ENCODE data around the gene ARHGAP6.
"Not testable (repeated sequence)": the region's sequence is repeated elsewhere in the genome, so short reads cannot be mapped to it uniquely, and the experiment has no call there.

ARHGAP6 gene

GRCh38 chrX:11239230-11239629 lies 426.5 kb downstream of the ARHGAP6 start:
- no peak for DNase-seq (ENCODE audit: low spot score)
- no peak overlapping the region for H3K4me3 ChIP-seq
- H3K27ac ChIP-seq = no peak overlapping the region
- TF ChIP-seq, protein P1, sequence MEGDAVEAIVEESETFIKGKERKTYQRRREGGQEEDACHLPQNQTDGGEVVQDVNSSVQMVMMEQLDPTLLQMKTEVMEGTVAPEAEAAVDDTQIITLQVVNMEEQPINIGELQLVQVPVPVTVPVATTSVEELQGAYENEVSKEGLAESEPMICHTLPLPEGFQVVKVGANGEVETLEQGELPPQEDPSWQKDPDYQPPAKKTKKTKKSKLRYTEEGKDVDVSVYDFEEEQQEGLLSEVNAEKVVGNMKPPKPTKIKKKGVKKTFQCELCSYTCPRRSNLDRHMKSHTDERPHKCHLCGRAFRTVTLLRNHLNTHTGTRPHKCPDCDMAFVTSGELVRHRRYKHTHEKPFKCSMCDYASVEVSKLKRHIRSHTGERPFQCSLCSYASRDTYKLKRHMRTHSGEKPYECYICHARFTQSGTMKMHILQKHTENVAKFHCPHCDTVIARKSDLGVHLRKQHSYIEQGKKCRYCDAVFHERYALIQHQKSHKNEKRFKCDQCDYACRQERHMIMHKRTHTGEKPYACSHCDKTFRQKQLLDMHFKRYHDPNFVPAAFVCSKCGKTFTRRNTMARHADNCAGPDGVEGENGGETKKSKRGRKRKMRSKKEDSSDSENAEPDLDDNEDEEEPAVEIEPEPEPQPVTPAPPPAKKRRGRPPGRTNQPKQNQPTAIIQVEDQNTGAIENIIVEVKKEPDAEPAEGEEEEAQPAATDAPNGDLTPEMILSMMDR (IDR thresholded peaks at IDR 0.05) = no peak

- not testable (repeated sequence) for H3K4me3 ChIP-seq; DNase-seq (ENCODE audit: low spot score); H3K27ac ChIP-seq
Measured at GRCh38 chrX:11235377-11235776, 430.3 kb downstream of the ARHGAP6 start.

GRCh38 chrX:11215191-11215921 lies 450.4 kb downstream of the ARHGAP6 start:
- Histone ChIP-seq H3K4me3 (no peak overlapping the region), H3K27ac (no peak overlapping the region)
- no peak for DNase-seq (ENCODE audit: low spot score)
- TF ChIP-seq, protein P1 (IDR thresholded peaks at IDR 0.05) = no peak

GRCh38 chrX:11214346-11215190 lies 451.2 kb downstream of the ARHGAP6 start:
- TF ChIP-seq, protein P1 (IDR thresholded peaks at IDR 0.05) = no peak
- H3K27ac ChIP-seq = no peak overlapping the region
- DNase-seq (ENCODE audit: low spot score) = no peak
- no peak overlapping the region for H3K4me3 ChIP-seq

DNA sequence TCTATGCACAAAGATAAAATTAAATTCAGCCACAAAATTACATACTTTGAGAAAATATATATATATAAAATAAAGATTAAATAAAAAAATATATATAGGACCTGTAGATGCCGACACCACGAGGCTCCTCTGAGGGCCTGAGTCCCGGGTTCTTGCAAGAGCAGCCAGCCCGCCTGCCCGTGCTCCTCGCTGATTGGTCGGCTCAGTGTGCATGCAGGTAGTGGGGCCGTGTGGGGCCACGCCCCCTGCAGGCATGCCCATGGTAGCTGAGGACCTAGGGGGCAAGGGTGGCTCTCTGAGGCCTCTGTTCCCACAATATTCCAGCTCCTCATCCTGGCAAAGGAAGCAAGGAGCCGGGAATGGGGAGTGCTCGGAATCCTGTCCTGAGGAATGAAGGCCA lies 453.0 kb downstream of the ARHGAP6 start:
- Histone ChIP-seq H3K27ac (no peak overlapping the region), H3K4me3 (no peak overlapping the region)
- TF ChIP-seq, protein P1 (IDR thresholded peaks at IDR 0.05) = no peak
- DNase-seq (ENCODE audit: low spot score) = no peak

DNA sequence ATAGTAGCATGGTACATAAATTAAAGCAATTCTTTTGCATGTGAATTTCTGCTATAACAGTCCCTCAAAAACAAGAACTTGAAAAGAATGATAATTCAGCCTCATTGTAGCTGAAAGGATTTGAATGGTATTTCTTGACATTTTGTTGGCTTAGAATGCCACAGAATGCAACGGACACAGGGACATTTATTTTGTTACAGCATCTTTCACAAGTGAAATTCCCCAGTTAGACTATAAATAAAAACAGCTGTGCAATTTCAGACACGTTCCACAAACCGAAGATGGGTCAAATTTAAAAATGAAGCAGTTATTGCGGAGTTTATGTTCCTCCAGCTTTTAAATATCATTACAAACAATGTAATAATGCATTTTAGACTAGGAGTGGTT lies 455.3 kb downstream of the ARHGAP6 start:
- H3K4me3 ChIP-seq = no peak overlapping the region
- TF ChIP-seq, protein P1 (IDR thresholded peaks at IDR 0.05) = no peak
- no peak overlapping the region for H3K27ac ChIP-seq
- DNase-seq (ENCODE audit: low spot score) = no peak

- no peak for DNase-seq (ENCODE audit: low spot score)
Measured at GRCh38 chrX:11209798-11210414, 455.8 kb downstream of the ARHGAP6 start.

More at GRCh38 chrX:11209798-11210414, 455.8 kb downstream of the ARHGAP6 start:
- Histone ChIP-seq H3K27ac (no peak overlapping the region), H3K4me3 (no peak overlapping the region)
- TF ChIP-seq, protein P1 (IDR thresholded peaks at IDR 0.05) = no peak
